ENCODE results near the gene CPTP.

Gene CPTP

DNA sequence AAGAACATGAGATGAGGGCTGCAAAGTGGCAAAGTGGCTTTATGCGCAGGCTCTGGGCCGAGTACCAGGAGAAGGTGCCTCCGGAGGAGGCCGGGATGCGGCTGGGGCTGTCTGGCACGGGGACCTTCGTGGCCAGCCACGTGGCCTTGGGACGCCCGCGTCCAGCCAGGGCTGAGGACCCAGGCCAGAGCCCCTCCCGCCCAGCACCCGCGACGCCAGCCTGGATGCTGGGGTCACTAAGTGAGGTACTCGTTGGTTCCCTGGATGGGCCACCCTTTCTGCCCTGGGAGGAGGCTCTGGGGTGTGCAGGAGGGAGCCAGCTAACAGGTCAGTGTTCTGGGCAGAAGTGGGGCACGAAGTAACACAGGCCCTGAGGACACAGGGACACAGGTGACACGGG lies 31.8 kb upstream of the CPTP start:
- DNase-seq = no peak

DNA sequence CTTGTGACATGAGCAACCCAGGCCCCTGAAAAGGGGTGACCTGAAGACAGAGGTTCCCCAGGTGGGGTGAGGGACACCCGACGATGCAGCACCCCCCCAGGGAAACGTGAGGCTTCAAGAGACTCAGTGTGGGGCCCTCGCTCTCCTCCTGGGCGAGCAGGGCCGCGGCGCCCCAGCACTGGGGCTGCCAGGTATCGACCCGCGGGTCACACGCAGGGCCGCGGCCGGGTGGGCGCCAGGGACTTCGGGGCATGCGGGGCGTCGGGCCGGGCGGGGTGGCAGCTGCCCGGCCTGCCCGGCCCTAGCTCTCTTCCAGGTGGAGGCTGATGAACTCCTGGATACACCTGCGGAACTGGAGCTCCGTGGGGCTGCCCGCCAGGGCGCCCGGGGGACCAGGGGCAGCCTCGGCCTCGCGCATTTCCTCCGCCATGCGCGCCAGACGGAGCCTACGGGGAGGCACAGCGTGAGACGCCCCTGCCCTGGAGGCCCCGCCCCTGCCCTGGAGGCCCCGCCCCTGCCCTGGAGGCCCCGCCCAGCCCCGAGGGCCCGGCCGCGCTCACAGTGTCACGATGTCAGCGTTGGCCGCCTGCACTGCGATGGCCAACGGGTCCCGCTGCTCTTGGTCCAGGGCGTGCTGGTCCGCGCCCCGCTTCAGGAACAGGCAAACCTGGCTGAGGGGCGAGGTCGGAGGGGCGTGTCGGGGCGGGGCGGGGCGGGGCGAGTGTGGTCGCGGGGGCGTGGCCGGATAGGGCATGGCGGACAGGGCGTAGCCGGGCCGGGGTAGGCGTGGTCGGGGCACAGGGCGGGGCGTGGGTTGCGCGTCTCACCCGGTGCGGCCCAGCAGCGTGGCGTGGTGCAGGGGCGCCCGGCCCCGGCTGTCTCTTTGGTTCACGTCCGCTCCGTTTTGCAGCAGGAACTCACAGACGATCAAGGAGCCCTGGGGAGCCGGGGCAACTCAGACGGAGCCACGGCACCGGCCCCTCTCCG lies 31.0 kb upstream of the CPTP start:
- DNase-seq = peak; percentile 31

DNA sequence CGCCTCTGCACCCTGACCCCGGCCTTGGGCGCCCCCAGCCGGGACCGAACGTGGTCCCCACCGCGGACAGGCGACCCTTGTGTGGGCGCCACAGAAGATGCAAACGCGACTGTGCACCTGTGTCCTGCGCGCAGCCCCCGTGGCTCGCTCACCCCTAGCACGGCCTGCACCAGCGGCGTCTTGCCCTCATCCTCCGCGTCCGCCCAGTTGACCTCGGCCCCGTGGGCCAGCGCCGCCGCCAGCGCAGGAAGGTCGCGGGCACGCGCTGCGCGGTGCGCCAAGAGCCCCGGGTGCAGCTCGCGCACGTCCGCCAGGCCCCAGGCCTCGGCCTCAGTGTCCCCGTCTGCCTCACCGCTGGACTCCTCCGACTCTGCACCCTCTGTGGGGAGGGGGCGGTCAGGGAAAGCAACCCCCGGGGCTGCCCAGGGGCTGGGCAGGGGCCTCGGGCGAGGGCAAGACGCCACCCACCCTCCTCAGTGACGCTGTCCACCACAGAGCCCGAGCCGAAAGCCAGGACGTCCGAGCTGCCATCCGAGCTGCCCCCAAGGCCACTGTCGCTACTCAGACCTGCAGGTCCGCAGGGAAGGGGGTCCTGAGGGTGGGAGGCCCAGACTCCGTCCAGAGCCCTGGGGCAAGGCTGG lies 30.2 kb upstream of the CPTP start:
- DNase-seq = no peak

DNA sequence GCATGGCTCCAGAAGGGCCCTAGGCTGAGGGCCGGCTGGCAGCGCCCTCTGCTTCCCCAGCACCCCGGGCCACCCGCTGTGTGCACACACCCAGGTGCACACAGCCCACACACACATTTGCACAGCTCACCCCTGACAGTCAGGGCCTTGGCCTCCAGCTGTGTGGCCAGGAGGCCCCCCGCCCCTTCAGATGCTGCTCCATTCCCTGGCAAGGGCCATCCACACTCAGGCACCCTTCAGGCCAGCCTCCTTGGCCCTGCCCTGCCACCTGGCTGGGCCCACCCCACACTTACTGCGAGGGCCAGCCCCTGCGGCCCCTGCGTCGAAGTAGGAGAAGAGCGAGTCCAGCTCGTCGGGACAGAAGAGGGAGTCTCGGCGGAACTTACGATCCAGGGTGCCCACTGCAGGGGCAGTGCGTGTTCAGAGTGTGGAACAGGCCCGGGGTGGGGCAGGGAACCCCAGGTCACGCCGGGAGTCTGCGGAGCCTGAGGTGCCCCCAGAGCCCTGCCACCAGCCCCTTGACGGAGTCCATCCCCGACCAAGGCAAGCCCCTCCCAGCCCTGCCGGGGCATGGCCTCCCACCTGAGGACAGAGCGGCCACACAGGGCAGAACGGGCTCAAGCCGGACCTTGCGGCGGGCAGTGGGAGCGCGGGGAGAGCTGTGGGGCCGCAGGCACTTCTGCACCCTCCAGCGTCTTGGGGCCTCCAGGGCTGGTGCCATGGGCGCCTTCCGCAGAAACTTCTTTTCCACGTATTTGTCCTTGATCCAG lies 29.3 kb upstream of the CPTP start:
- no peak for DNase-seq

DNA sequence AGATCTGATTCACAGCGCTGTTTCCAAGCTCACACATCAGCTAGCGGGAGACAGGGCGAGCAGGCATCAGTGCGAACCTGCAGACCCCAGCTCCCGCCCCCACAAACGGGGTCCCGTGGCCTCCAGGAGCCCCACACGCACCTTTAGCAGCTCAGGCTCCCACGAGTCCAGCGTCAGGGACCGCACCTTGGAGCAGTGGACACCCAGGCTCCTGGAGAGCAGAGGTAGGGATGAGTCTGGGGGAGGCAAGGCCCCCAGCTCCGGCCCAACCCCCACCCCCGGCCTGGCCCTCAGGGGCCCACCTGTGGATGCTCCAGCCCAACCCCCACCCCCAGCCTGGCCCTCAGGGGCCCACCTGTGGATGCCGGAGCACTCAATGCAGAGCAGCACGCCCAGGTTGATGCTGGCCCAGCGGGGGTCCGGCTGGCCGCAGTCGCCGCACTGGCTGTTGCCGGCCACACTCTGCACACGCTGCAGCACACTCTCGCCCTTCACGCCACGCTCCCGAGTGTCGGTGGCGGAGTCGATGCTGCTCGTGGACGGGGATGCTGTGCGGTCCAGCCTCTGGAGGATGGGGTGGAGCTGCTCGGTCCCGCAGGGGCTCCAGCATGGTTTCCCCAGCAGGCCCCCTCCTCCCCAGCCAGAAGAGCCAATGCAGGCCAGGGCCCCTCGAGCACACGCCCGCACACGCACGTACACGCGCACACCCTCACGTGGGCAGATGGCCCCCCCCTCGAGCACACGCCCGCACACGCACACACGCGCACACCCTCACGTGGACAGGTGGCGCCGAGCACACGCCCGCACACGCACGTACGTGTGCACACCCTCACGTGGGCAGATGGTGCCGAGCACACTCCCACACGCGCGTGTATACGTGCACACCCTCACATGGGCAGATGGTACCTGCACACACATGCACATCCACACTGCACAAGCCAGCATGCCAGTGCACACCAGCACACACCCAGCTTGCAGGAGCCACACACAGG lies 28.2 kb upstream of the CPTP start:
- no peak for DNase-seq

DNA sequence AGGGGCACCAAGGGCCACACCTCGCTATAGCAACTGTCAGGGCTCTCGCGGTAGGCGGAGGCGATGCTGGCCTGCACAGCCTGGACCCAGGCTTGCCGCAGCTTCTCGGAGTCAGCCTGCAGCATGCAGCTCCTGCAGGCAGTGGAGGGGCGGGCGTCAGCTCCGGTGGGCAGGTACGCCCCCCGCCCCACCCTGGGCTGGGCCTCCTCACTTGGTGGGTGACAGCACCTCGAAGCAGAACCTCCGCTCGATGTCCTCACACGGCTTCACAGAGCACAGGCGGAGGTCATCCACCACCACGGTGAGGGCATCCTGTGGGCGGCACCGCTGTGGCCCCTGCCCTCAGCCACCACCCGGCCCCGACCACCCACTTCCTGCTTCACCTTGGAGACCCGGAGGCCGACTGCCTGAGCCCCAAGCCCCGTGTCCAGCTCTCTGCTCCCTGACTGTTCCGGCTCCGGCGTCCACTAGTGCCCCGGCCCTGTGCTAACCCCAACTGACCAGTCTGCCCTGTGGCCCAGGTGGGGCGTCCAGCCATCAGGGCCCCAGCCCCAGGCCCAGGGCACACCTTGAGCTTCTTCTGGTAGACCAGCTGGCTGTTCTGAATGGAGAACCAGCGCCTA lies 26.7 kb upstream of the CPTP start:
- no peak for DNase-seq

DNA sequence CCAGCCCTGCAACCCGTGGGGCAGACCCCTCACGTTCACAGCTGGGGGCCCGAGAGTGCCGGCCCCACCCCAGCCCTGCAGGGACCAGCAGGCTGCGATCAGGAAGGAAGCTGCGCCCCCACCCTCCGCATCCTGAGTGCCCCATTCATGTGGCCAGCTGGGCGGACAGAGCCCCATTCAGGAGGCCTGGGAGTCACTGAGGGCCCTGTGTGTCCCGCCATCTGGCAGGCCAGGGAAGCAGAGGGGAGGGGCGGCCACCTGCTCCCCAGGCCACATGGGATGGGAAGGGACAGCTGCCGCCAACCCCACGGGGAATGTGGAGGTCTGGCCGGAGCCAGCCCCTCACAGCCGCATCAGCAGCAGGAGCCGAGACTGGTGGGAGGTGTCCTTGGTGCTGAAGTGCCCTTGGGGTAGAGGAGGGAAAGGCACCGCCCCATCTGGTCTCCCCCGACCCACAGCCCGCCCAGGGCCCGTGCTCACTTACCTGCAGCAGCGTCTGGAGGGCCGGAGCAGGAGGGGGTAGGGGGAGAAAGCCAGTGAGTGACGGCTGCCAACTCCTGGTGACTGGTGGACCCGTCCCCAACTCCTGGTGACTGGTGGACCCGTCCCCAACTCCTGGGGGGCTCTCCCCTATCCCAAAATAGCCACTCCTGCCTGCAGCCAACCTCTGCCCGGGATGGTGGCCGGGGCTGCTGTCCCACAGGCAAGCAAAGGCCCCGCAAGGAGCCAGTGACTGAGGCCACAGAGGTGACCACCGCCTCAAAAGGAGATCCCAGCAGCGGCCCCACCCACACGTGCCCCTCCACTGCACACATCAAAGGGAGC lies 25.5 kb upstream of the CPTP start:
- DNase-seq = peak; percentile 86

DNA sequence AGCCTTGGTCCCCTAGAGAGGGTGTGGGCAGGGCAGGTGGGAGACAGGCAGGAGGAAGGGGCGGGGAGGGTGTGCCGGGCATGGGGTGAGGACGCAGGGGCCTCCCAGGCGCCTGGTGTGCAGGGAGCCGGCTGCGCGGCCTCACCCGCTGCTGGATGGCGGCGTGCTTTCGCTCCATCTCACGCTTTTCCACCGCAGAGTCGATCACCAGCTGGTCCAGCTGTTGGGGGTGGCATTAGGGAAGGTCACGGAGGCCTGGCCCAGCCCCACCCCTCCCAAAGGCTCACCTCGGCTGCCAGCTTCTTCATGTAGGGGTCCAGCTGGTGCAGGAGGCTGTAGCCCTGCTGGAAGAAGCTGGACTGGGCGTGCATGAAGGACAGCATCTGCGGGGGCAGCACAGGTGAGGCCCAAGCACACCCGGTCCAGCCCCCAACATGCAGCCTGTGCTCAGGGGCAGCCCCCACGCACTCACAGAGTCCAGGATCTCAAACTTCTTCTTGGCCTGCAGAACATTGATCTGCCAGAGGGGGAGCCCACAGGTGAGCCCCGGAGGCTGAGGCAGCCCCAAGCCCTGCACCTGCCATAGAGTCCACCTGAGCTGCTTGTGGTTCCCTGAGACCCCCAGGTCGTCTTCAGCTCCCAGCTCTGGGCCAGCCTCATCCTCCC lies 24.8 kb upstream of the CPTP start:
- peak; percentile 30 for DNase-seq

DNA sequence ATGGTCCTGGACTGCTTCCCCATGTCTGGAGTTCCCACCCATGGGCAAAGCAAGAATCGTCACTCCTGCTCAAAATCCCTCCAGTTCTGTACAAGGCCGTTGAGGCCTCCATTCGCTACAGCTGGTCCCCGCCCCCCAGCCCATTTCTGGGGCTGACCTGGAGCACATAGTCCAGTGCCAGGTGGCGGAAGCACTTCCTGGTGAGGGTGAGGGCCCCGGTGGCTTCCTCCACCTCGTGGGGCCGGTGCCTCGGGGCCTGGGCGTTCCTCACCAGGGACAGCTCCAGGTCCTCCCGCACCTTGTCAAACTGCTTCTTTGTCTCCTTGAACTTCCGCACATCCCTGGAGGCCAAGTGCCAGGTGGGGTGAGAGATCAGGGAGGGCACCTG lies 24.3 kb upstream of the CPTP start:
- no peak for DNase-seq

DNA sequence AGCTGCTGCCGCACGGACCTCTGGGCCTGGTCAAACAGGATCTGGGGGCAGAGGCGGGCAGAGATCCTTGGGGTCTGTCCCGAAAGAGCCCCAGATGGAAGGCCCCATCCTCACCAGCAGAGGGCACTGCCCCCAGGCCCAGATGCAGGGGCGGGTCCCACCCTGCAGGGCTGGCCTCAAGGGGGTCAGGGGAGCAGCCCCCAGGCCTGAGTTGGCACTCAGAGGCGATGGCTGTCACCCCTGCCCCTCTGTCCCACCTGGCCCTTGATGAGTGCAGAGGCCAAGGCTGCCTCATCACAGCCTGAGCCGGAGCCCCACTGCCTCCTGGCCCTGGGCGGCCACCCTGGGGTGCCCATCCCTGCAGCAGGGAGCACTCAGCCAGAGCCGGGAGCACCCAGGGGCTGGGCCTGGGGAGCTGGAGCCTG lies 22.6 kb upstream of the CPTP start:
- no peak for DNase-seq

DNA sequence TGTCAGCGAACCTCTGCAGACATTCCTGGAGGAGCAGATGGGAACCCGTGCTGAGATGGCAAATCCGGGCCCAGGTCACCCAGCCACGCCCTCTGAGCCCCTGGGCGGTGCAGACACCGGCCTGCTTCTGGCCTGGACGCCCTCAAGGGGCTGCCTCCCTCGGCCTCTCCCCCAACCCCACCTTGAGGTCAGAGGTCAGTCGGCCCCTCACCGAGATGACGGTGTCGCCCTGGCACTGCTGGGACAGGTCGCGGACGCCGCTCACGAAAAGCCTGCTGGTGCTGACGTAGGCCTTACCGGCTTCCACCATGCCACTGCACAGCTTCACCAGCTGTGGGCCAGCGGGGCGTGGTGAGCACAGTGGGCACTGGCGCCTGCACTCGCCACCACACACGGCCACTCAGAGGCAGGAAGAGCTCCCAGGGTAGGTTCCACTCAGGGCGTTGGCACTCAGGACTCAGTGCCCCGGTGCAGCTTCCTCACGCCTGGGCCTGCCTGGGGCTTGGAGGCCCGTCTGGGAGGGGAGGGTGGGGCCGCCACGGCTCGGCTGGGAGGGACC lies 21.6 kb upstream of the CPTP start:
- DNase-seq = peak; percentile 15

DNA sequence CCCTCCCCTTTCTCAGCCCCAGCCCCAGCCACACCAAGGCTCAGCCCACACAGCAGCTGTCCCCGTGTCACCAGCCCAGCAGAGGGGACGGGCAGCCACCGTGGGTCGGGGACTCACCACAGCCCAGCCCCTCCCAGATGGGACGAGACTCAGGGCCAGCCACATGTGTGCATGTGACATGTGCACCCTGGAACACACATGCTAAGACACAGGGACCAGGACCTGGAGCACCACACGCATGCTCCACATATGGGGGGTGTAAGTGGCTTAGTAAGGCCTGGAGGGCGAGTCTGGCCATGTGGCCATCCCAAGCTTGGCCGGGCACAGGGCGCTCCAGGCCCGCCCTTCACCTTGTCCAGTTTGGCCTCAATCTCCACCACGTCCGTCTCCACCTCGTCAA lies 20.9 kb upstream of the CPTP start:
- peak; percentile 20 for DNase-seq

DNA sequence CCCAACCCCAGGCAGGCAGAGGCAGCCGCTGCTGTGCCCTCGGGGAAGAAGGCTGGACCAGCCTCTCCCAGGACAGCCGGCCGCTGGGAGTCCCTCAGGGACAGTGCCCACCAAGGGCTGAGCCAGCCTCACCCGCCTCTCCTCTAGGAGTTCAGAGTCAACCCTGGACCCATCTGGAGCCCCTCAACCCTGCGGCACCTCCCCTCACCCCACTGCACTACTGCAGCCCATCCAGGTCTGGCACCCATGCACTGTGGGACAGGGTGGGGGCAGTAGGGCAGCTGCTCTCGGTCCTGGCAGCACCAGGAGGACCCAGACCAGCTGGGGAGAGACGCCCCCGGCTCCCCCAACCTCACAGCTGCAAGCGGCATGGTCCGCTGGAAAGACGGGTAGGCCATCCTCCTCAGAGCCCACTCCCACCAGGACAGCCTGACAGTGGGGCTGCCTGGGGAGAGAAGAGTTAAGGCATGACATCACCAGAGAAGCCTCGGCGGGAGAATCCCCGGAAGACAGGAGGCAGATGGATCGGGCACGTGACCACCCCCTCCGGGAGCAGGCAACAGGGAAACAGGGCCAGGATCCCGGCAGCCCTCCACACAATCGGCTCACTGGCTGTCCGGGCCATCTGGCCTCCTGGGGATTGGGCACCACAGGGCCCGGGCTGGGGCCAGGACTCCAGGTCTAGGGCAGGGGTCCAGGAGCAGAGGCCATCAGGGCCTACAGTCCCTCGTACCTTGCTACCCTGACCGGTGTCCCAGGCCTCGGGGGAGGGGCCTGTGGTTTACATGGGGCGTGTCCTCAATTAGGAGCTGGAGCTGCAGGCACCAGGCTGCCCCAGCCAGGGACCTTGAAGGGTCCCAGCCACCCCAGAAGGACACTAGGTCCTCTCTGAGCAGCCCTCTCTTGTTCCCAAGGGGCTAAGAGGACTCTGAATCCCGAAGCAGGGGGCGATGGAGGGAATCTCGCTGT lies 20.0 kb upstream of the CPTP start:
- DNase-seq = peak; percentile 95

DNA sequence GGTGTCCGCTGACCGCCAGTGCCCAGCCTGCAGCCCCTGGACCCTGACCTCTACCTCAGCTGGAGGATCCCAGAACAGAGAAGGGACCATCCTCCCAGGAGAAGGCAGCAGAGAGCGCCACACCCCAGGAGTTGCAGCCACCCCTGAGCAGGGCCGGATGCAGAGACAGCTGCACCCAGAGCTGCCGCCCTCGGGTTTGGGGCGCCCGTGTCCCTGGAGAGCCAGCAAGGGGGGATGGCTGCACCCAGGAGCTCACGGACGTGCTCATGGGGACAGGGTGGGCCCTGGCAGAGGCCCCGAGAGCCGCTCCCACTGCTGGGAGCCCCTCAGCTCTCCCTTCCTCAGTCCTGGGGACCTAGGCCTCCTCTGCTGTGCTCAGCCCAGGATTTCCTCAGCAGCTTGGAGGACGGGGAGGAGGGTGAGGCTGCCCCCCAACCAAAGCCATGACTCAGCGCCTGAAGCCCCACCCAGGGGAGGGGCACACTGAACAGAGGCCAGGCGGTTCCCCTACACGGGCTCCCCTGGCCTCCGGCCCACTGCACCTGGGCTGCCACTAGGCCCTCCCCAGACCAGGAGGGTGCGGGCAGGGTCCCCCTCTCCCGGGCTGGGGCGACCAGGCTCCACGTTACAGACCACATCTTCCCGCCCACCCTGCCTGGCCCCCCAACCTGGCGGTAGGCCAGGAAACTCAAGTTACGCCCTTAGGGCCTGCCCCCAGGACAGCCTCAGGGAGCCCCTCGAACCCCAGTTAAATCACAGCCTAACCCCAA lies 19.1 kb upstream of the CPTP start:
- DNase-seq = peak; percentile 65

DNA sequence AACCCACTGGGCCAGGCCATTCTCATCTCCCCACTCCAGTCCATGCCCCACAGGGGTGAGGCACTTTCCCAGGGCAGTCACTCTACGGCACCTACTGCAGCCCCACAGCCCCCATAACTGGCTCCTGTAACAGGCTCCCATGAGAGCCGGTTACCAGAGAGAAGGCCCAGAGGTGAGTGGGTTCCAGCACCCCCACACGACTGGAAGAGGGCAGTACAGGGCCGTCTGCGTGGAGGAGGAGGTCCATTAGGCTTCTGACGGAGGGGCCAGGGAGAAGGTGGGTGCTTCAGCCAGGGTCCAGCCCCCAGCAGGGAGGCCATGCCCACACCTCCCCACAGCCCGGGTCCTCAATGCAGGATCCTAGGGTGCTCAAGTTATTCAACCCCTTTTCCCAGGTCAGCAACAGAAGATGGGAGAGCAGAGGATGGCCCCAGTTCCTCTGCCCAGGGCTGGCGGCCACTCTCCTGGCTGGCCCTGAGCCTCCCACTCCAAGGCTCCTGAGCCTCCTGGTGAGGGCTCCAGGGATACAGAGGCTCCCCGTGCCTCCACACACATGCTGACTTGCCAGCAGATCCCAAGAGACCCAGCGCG lies 18.4 kb upstream of the CPTP start:
- DNase-seq = peak; percentile 30

DNA sequence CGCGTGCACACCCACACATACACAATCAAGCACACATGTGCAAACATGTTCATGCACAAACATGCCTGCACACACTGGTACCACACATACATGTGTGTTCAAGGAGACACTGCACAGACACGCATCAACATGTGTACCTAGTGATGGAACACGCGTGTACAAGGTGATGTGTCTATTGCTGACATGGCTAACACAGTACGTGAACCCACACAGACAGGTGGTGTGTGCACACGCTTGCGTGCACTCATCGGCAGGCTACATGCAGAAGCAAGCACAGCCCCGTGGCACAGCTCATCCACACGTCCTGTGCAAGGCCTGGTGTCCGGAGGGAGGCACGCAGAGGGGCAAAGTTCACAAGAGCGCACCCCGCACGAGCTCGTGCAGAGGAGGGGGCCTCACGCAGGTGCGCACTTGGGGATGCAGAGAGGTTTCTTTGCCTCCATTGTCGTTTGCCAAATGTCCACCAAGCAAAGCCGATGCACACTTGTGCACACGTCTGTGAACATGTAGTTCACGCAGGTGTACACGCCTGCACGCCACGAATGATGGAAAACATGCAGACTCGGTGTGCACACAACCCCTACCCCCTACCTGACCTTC lies 17.8 kb upstream of the CPTP start:
- peak; percentile 63 for DNase-seq

Measured in eye (tissue), 1 donor.